Measurements from ENCODE around the gene MMAB.

MMAB gene

DNA sequence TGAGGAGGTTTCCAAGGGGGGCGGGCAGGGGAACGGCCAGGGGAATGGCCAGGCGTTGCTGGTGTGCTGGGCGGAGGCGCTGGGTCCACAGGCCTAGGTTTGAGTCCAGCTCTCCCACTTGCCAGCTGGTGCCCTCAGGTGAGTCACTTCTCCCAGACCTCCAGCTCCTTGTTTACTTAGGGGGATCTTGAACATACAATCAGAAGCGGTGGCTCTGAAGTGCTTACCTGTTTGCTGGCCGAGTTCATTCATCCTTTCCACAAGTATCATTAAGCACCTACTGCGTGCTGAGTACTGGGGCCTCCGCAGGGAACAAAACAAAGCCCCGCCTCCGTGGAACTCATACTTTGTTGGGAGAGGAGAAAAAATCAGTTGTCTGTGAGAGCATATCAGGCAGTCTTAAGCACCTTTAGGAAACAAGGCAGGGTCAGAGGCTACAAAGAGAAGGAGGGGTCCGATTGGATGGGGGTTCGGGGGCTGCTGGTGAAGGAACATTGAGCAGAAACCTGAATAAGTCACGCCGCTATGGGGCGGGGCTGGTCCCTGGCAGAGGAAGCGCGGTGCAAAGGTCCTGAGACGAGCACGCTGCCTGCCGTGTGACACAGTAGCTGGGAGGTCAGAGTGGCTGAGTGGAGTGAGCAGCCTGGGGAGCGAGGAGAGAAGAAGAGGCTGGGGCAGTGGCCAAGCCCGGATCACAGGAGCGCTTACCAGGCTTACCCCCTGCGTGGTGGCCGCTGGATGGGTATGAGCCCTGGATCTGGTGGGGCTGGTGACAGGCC, 15.3 kb upstream of the MMAB start:
- no peak for DNase-seq
- in situ Hi-C loops (cut with MboI; ENCODE audit: low pct_unique_long_range_greater_than_20kb, low sequenced_read_pairs), result no loop called here

GRCh38 chr12:109587921-109588320, 14.6 kb upstream of the MMAB start:
- in situ Hi-C loops (cut with MboI; ENCODE audit: low pct_unique_long_range_greater_than_20kb, low sequenced_read_pairs), result no loop called here
- no peak for DNase-seq

DNA sequence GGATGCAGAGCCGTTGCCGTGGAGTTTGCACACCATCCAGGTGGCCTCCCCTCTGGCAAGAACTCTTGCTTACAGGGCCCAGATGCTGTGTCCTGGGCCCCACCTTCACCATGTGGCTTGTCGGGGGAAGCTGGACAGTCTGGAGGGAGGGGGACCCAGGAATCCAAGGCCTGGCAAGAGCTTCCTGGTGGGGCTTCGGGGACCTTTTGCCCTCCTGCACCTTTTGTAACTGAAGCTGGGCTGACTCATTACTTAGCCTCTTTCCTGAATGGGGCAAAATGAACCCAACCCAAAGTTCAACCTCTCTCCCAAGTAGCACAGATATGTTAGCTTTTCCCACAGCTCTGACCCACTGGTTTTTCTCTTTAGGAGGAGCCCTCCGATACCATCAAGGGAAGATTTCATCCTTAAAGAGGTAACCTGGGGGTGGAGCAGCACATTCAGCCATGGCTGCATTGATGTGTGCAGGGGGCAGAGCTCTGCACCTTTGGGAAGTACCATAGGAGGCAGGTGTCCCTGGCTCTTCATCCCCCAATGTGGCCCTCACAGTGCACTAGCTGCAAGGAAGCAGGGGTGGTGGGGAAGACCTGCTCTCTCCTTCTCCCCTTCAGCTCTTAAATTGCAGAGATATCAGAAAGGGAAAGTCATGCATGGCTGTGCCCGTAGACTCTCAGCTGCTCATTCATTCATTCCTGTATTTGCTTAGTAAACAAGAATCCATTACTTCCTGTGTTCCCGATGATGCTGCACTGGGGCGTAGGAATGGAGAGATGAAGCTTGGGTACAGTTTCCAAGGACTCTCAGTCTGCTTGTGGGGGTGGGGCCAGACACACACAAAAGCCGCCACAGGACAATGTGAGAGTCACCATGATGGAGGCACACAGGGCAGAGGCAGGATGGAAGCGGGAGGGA, 13.3 kb upstream of the MMAB start:
- in situ Hi-C loops (cut with MboI; ENCODE audit: low pct_unique_long_range_greater_than_20kb, low sequenced_read_pairs), result no loop called here
- DNase-seq, result no peak

DNA sequence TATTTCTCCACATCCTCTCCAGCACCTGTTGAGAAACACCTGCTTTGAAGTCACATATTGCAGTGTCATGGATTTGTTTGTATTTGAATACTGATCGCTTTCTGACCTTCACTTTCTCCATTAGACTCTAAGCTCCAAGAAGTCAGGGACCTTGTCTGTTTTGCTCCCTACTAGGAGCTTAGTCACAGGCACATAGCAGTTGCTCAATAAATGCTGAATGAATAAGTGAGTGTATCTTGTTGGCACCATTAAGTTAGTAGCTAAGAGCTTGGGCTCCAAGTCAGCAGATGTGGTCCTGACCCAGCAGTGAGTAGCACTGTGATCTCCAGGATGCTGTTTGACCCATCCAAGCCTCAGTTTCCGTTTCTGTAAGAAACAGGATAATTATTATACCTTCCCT, 10.4 kb upstream of the MMAB start:
- DNase-seq, result no peak
- in situ Hi-C loops (cut with MboI; ENCODE audit: low pct_unique_long_range_greater_than_20kb, low sequenced_read_pairs), result no loop called here

GRCh38 chr12:109582636-109583035, 9.3 kb upstream of the MMAB start:
- in situ Hi-C loops (cut with MboI; ENCODE audit: low pct_unique_long_range_greater_than_20kb, low sequenced_read_pairs), result no loop called here
- no peak for DNase-seq

DNA sequence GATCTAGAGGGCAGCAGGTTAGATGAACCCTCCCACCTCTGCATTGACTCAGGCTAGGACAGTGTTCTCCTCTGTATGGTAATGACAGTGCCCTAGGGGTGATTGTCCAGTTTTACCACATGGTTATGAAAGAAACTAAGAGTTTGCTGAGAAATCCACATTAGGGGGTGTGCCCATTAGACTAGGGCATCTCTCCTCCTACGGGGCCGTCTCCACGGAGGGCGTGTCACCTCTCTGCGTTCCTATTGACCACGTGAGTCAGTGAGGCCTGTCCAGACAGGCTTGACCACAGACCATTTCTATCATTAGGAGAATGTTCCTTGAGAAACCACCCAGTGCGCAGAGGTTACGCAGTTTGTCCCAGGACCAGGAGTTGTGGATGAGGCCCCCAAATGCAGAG, 8.6 kb upstream of the MMAB start:
- in situ Hi-C loops (cut with MboI; ENCODE audit: low pct_unique_long_range_greater_than_20kb, low sequenced_read_pairs), result no loop called here
- DNase-seq, result no peak

DNA sequence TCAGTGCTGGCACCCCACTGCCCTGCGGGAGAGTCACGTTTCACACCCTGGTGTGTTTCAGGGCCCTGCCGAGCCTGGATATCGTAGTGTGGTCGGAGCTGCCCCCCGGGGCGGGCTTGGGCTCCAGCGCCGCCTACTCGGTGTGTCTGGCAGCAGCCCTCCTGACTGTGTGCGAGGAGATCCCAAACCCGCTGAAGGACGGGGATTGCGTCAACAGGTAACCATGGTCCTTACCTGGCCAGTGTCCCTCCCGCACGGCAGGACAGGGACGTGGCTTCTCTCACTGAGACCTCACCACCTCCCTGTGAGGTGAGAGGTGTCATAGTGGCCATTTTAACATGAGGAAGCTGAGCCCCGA, 8.0 kb upstream of the MMAB start:
- DNase-seq, result no peak
- in situ Hi-C loops (cut with MboI; ENCODE audit: low pct_unique_long_range_greater_than_20kb, low sequenced_read_pairs), result no loop called here

DNA sequence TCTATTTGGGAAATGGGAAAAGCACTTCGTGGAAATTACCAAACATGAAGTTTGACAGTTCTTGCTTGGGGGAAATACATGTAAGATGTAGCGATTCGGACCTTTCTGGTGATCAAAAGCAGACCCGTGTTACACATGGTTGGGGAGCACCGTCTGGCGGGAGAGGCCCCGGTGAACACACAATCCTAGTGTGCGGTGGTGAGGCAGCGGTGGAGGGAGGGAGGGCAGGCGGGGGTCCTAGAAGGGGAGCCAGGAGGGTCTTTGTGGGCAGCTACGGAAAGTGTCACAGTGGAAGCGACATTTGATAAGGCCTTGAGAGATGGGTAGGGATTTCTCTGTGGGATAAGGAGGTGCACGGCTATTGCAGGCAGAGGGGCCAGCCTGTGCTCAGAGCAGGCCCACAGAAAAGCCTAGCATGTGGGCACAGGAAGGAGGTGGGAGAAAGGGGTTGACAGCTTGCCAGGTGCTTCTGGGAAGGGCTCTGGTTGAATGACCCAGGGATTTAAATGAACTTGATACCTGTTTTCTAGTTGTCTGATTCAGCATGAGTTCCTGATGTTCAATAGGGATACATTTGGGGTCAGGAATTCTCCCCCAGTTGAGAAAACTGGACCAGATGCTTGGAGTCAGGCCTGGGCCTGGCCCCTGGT, 7.5 kb upstream of the MMAB start:
- in situ Hi-C loops (cut with MboI; ENCODE audit: low pct_unique_long_range_greater_than_20kb, low sequenced_read_pairs), result no loop called here
- no peak for DNase-seq

DNA sequence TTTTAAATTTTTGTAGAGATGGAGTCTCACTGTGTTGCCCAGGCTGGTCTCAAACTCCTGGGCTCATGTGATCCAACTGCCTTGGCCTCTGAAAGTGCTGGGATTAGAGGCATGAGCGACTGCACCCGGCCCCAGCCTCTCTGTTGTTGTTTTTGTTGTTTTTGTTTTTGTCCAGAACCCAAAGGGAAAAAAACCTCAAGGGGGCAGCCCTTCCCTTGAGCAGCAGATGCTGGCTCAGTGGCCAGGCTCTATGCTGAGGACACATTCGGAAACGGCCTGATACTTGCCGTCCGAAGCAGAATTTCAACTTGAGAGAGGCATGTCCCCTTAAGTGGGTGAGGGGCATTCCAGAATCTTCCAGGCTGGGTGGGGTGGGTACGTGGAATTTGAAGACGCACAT, 7.0 kb upstream of the MMAB start:
- DNase-seq, result no peak
- in situ Hi-C loops (cut with MboI; ENCODE audit: low pct_unique_long_range_greater_than_20kb, low sequenced_read_pairs), result no loop called here

GRCh38 chr12:109579639-109580038, 6.3 kb upstream of the MMAB start:
- DNase-seq, result no peak
- in situ Hi-C loops (cut with MboI; ENCODE audit: low pct_unique_long_range_greater_than_20kb, low sequenced_read_pairs), result no loop called here

GRCh38 chr12:109578330-109578927, 5.1 kb upstream of the MMAB start:
- in situ Hi-C loops (cut with MboI; ENCODE audit: low pct_unique_long_range_greater_than_20kb, low sequenced_read_pairs), result no loop called here
- no peak for DNase-seq

- DNase-seq, result no peak
- in situ Hi-C loops (cut with MboI; ENCODE audit: low pct_unique_long_range_greater_than_20kb, low sequenced_read_pairs), result no loop called here
Measured at GRCh38 chr12:109577311-109577710, 4.0 kb upstream of the MMAB start.

GRCh38 chr12:109575683-109576082, 2.4 kb upstream of the MMAB start:
- in situ Hi-C loops (cut with MboI; ENCODE audit: low pct_unique_long_range_greater_than_20kb, low sequenced_read_pairs), result no loop called here
- no peak for DNase-seq

- in situ Hi-C loops (cut with MboI; ENCODE audit: low pct_unique_long_range_greater_than_20kb, low sequenced_read_pairs), result no loop called here
- no peak for DNase-seq
Measured at GRCh38 chr12:109573914-109574244, 575 bp upstream of the MMAB start.

DNA sequence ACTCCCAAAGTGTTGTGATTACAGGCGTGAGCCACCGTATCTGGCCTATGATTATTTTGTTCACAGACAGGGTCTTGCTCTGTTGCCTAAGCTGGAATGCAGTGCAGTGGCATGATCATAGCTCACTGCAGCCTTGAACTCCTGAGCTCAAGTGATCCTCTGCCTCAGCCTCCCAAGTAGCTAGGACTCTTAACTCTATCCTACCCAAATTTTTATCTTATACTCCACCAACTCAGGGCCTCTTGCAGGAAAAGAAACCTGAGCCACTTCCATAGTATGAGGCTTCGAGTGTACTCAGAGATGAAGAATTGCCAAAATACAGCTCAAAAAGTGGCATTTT, 828 bp downstream of the MMAB start:
- DNase-seq, result peak; percentile 9
- in situ Hi-C loops (cut with MboI; ENCODE audit: low pct_unique_long_range_greater_than_20kb, low sequenced_read_pairs), result no loop called here

DNA sequence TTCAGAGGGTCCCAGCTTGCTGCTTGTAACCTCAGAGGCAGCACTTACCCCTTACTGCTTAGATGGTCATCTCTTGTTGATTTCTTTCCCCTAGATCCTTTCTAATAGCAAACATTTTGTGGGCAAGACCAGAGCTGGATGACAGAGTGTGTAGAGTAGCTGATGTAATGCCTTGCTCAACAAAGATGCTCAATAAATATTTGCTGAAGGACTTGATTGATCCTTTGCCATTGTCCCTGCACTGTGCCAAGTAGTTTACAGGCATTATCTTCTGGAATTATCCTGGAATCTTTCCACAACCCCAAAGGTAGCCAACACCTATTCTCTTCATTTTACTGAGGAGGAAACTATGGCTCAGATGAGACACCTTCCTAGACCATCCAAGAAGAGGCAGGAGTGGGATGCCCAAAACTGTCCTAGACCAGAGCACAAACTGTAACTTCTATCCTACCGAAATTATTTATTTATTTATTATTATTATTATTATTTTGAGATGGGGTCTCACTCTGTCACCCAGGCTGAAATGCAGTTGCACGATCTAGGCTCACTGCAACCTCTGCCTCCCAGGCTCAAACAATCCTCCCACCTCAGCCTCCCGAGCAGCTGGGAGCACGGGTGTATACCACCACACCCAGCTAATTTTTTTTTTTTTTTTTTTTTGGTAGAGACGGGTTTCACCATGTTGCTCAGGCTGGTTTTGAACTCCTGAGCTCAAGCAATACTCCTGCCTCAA, 1.4 kb downstream of the MMAB start:
- in situ Hi-C loops (cut with MboI; ENCODE audit: low pct_unique_long_range_greater_than_20kb, low sequenced_read_pairs), result no loop called here

GRCh38 chr12:109568486-109568885, 4.8 kb downstream of the MMAB start:
- no peak for DNase-seq
- in situ Hi-C loops (cut with MboI; ENCODE audit: low pct_unique_long_range_greater_than_20kb, low sequenced_read_pairs), result no loop called here

More for the DNA sequence above, 1.4 kb downstream of the MMAB start:
- DNase-seq, result no peak

DNA sequence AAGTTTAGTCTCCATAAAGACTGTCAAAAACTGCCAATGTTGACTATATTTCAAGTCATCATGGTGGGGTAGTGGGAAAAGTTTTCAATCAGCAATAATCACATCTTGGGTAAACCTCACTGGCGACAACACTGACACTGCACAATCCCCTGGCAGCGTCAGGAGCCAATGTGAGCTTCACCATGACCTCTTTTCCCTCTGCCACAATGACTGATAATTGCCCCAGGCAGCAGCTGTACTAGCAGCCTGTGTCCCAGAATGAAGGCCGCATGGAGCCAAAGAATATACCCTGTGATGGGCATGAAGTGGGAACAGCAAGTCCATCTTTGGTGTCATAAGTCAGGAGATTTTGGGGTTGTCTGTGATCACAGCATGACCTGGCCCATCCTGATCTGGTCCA, 5.3 kb downstream of the MMAB start:
- in situ Hi-C loops (cut with MboI; ENCODE audit: low pct_unique_long_range_greater_than_20kb, low sequenced_read_pairs), result no loop called here
- no peak for DNase-seq

- DNase-seq, result no peak
- in situ Hi-C loops (cut with MboI; ENCODE audit: low pct_unique_long_range_greater_than_20kb, low sequenced_read_pairs), result no loop called here
Measured at GRCh38 chr12:109567296-109567695, 6.0 kb downstream of the MMAB start.

Data from KBM-7 (cell line).